Measurements from ENCODE around the gene ITGB1BP2.
"Not testable (repeated sequence)": the region's sequence is repeated elsewhere in the genome, so short reads cannot be mapped to it uniquely, and the experiment has no call there.

DNA sequence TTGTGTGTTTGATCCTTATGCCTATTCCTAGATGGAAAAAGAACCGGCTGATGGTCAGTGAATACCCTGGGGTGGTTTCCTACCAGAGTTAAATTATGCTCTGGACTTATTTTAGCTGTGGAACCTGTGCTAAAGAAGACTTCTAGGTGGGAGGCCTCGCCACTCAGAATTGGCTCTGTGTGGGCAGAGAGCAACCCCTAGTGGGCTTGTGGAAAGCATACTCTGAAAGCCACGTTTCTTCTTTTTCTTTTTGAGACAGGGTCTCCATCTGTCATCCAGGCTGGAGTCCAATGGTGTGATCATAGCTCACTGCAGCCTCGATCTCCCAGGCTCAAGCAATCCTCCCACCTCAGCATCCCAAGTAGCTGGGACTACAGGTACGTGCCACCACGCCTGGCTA, 48.3 kb downstream of the ITGB1BP2 start:
- TF ChIP-seq POLR2AphosphoS5 (IDR thresholded peaks at IDR 0.05; ENCODE audit: low read depth, low read length); EZH2 (IDR thresholded peaks at IDR 0.05): not testable (repeated sequence)
